OCI-LY1 (cell line): ENCODE data around the gene ANK3.
A peak's percentile ranks its signal among the peaks of the same experiment; 100 is the strongest.

ENCODE experiments used
- CTCF ChIP-seq: fragments of 200-600 bp; sonication (generic), shearing (Covaris generic); IDR thresholded peaks from 2 replicates; pipeline ENCODE4 v1.5.1; 2017; ENCODE audit warnings: mild to moderate bottlenecking, antibody characterized with exemption, low read length, moderate library complexity, mixed read lengths
- EZH2 ChIP-seq: fragments of 200-600 bp; sonication (generic), shearing (Covaris generic); IDR thresholded peaks from 2 replicates; pipeline ENCODE4 v1.8.0; 2017; ENCODE audit warnings: borderline replicate concordance, mixed run types, mild to moderate bottlenecking, antibody characterized with exemption, low read length, moderate library complexity, mixed read lengths

- TF ChIP-seq CTCF (peak; percentile 20), EZH2 (no peak)
These were observed 247.6 kb downstream of the ANK3 start for GRCh38 chr10:60141896-60142559.
